ENCODE data around the gene PPM1H. TPM values are rescaled to one million over a fixed set of nuclear protein-coding genes. Genes with fewer than 3 reads are reported as not detected.

Gene PPM1H
- polyA plus RNA-seq, 1 of the 3 experiments (the other 2 are of a cell fraction): 0.13 TPM

DNA sequence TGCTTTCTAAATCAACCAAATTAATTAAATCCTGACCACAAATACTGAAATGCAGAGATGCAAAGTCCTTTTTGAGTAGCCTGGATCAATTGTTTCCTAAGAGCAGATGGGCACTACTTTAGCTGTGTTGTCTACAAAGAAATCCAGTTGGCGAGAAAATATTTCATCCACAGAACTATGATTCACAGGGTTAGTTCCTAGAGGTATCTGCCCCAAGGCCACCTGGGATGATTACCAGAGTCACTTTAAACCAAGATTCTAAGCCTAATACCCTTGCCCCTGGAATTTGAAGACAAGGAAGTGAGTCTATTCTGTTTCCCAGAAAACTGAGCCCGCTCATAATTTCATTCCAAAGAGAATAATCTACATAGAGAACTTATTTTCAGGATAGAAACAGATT lies 198.4 kb downstream of the PPM1H start:
- peaks cover 3 to 13% of the 10 kb centered on the region in 2 experiments; a peak in 3 of 4 replicates for H3K4me1 ChIP-seq (ENCODE audit: control insufficient read depth in 1 of 2, insufficient read depth in 2 of 2, low read depth in 1 of 2, low read length in 1 of 2)
- H3K9ac ChIP-seq: no peak overlapping the region
- H2AFZ ChIP-seq (ENCODE audit: low read depth): 0 out of 2 replicates have a peak overlapping the region, but pooled peaks have one; percentile 29
- H3K4me2 ChIP-seq: no peak overlapping the region
- H3K9me3 ChIP-seq: no peaks in the 10 kb centered on the region
- no peaks in the 10 kb centered on the region for H3K9me2 ChIP-seq
- ChIA-PET POLR2A (no interaction called here), CTCF (interaction anchor here (1.0 kb wide), 1 partner anchor 154 kb away, joined by 3 read pairs; no protein-coding TSS in a partner anchor)
- DNase-seq: no peak
- 96% methylated on average over 2 of the region's 2 CpGs for WGBS (ENCODE audit: low lambda C conversion rate)
- H3K27ac ChIP-seq (ENCODE audit: low read depth in 2 of 2, low read length in 1 of 2): no peak overlapping the region
- no peaks in the 10 kb centered on the region for H3K27me3 ChIP-seq (ENCODE audit: insufficient read depth)
- H3K36me3 ChIP-seq (replicated peaks in 1 of 2; ENCODE audit: control insufficient read depth in 1 of 2, insufficient read depth in 2 of 2, low read length in 1 of 2): no peaks in the 10 kb centered on the region
- TF ChIP-seq NFIC (IDR thresholded peaks at IDR 0.05; ENCODE audit: borderline replicate concordance): no peak
- TF ChIP-seq, protein P1, sequence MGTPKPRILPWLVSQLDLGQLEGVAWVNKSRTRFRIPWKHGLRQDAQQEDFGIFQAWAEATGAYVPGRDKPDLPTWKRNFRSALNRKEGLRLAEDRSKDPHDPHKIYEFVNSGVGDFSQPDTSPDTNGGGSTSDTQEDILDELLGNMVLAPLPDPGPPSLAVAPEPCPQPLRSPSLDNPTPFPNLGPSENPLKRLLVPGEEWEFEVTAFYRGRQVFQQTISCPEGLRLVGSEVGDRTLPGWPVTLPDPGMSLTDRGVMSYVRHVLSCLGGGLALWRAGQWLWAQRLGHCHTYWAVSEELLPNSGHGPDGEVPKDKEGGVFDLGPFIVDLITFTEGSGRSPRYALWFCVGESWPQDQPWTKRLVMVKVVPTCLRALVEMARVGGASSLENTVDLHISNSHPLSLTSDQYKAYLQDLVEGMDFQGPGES (IDR thresholded peaks at IDR 0.05; ENCODE audit: low read depth, low read length): no peak
- no peaks in the 10 kb centered on the region for H3K79me2 ChIP-seq (ENCODE audit: insufficient read depth)
- H4K20me1 ChIP-seq (ENCODE audit: insufficient read depth): no peaks in the 10 kb centered on the region
- peaks cover 16% of the 10 kb centered on the region for H3F3A ChIP-seq (replicated peaks; ENCODE audit: insufficient read depth)
- no peak overlapping the region for H3K4me3 ChIP-seq (ENCODE audit: low read depth in 2 of 2, low read length in 1 of 2)

DNA sequence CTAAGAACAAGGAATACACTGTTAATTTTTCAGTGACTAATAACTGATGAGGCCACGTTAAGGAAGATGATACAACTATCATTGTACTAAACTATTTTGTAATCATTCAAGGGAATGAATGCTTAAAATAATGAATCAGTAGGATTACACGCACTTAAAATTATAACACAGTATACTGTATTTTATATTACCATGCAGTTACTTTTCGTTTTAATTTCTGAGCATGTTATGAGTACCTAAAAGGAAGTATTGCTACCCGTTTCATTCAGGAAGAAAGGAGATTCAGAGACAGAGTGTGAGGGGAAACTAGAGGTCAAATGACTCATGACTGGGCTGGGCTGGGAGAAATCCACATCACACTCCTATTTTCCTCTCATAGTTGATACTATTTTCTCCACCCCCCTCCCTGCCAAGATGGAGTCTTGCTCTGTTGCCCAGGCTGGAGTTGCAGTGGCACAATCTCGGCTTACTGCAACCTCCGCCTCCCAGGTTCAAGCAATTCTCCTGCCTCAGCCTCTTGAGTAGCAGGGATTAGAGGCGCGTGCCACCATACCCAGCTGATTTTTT lies 202.0 kb downstream of the PPM1H start:
- H3K36me3 ChIP-seq (replicated peaks in 1 of 2; ENCODE audit: control insufficient read depth in 1 of 2, insufficient read depth in 2 of 2, low read length in 1 of 2): no peaks in the 10 kb centered on the region
- no peak overlapping the region for H3K4me3 ChIP-seq (ENCODE audit: low read depth in 2 of 2, low read length in 1 of 2)
- WGBS (ENCODE audit: low lambda C conversion rate): 52% methylated on average over 8 of the region's 8 CpGs
- H2AFZ ChIP-seq (ENCODE audit: low read depth): peak overlapping the region; percentile 79; the same call in 1 of the 2 replicates
- no peak for DNase-seq
- CTCF ChIA-PET: no interaction called here
- H3K27ac ChIP-seq (ENCODE audit: low read depth in 2 of 2, low read length in 1 of 2): peak overlapping the region; percentile 61 to 86; a peak in 3 of 4 replicates
- TF ChIP-seq RXRA (IDR thresholded peaks at IDR 0.05; ENCODE audit: borderline replicate concordance, low read depth) (peak; percentile 79; the same call in 1 of the 2 replicates), FOSL2 (IDR thresholded peaks at IDR 0.05; ENCODE audit: borderline replicate concordance, low read depth) (peak; percentile 63; the same call in 1 of the 2 replicates), TCF12 (IDR thresholded peaks at IDR 0.05) (peak; percentile 27; the same call in 1 of the 2 replicates), EZH2phosphoT487 (IDR thresholded peaks at IDR 0.05; ENCODE audit: borderline replicate concordance, low read depth) (no peak), MEF2A (IDR thresholded peaks at IDR 0.05; ENCODE audit: borderline replicate concordance, low read depth) (no peak), RAD21 (IDR thresholded peaks at IDR 0.05; ENCODE audit: low read length) (no peak), GATA2 (CRISPR knock-in tag; IDR thresholded peaks at IDR 0.05) (no peak), EP300 (IDR thresholded peaks at IDR 0.05; ENCODE audit: borderline replicate concordance in 1 of 2, low read depth in 1 of 2, low read length in 1 of 2) (no peak), RFX5 (IDR thresholded peaks at IDR 0.05; ENCODE audit: low read length) (no peak), TEAD4 (IDR thresholded peaks at IDR 0.05; ENCODE audit: borderline replicate concordance, insufficient read depth) (no peak), ELF1 (IDR thresholded peaks at IDR 0.05) (no peak), JUND (IDR thresholded peaks at IDR 0.05) (peak; percentile 59), YY1 (IDR thresholded peaks at IDR 0.05; ENCODE audit: low read depth) (peak; percentile 59)
- TF ChIP-seq, protein P2, sequence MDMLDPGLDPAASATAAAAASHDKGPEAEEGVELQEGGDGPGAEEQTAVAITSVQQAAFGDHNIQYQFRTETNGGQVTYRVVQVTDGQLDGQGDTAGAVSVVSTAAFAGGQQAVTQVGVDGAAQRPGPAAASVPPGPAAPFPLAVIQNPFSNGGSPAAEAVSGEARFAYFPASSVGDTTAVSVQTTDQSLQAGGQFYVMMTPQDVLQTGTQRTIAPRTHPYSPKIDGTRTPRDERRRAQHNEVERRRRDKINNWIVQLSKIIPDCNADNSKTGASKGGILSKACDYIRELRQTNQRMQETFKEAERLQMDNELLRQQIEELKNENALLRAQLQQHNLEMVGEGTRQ (IDR thresholded peaks at IDR 0.05; ENCODE audit: borderline replicate concordance, low read depth, low read length): no peak
- TF ChIP-seq, protein P3, sequence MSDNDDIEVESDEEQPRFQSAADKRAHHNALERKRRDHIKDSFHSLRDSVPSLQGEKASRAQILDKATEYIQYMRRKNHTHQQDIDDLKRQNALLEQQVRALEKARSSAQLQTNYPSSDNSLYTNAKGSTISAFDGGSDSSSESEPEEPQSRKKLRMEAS (IDR thresholded peaks at IDR 0.05; ENCODE audit: low read depth): no peak
- TF ChIP-seq, protein P4, sequence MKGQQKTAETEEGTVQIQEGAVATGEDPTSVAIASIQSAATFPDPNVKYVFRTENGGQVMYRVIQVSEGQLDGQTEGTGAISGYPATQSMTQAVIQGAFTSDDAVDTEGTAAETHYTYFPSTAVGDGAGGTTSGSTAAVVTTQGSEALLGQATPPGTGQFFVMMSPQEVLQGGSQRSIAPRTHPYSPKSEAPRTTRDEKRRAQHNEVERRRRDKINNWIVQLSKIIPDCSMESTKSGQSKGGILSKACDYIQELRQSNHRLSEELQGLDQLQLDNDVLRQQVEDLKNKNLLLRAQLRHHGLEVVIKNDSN (IDR thresholded peaks at IDR 0.05; ENCODE audit: borderline replicate concordance, low read depth): no peak
- TF ChIP-seq, protein P1 (IDR thresholded peaks at IDR 0.05; ENCODE audit: low read depth, low read length): no peak
- TF ChIP-seq, protein P5, sequence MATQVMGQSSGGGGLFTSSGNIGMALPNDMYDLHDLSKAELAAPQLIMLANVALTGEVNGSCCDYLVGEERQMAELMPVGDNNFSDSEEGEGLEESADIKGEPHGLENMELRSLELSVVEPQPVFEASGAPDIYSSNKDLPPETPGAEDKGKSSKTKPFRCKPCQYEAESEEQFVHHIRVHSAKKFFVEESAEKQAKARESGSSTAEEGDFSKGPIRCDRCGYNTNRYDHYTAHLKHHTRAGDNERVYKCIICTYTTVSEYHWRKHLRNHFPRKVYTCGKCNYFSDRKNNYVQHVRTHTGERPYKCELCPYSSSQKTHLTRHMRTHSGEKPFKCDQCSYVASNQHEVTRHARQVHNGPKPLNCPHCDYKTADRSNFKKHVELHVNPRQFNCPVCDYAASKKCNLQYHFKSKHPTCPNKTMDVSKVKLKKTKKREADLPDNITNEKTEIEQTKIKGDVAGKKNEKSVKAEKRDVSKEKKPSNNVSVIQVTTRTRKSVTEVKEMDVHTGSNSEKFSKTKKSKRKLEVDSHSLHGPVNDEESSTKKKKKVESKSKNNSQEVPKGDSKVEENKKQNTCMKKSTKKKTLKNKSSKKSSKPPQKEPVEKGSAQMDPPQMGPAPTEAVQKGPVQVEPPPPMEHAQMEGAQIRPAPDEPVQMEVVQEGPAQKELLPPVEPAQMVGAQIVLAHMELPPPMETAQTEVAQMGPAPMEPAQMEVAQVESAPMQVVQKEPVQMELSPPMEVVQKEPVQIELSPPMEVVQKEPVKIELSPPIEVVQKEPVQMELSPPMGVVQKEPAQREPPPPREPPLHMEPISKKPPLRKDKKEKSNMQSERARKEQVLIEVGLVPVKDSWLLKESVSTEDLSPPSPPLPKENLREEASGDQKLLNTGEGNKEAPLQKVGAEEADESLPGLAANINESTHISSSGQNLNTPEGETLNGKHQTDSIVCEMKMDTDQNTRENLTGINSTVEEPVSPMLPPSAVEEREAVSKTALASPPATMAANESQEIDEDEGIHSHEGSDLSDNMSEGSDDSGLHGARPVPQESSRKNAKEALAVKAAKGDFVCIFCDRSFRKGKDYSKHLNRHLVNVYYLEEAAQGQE (IDR thresholded peaks at IDR 0.05; ENCODE audit: low read depth, low read length): no peak
- POLR2A ChIA-PET: no interaction called here
- H4K20me1 ChIP-seq (ENCODE audit: insufficient read depth): no peaks in the 10 kb centered on the region
- peaks cover 0 to 22% of the 10 kb centered on the region in 2 experiments; a peak in 3 of 4 replicates for H3K4me1 ChIP-seq (ENCODE audit: control insufficient read depth in 1 of 2, insufficient read depth in 2 of 2, low read depth in 1 of 2, low read length in 1 of 2)
- H3K9me2 ChIP-seq: no peaks in the 10 kb centered on the region
- H3K9ac ChIP-seq: peak overlapping the region; percentile 13; the same call in 1 of the 2 replicates
- peak overlapping the region; percentile 46 for H3K4me2 ChIP-seq
- no peaks in the 10 kb centered on the region for H3K9me3 ChIP-seq
- no peaks in the 10 kb centered on the region for H3K79me2 ChIP-seq (ENCODE audit: insufficient read depth)
- no peaks in the 10 kb centered on the region for H3K27me3 ChIP-seq (ENCODE audit: insufficient read depth)
- peaks cover 32% of the 10 kb centered on the region for H3F3A ChIP-seq (replicated peaks; ENCODE audit: insufficient read depth)
